ENCODE data around the gene PAQR5.
"Not testable (repeated sequence)": the region's sequence is repeated elsewhere in the genome, so short reads cannot be mapped to it uniquely, and the experiment has no call there.

PAQR5 gene

DNA sequence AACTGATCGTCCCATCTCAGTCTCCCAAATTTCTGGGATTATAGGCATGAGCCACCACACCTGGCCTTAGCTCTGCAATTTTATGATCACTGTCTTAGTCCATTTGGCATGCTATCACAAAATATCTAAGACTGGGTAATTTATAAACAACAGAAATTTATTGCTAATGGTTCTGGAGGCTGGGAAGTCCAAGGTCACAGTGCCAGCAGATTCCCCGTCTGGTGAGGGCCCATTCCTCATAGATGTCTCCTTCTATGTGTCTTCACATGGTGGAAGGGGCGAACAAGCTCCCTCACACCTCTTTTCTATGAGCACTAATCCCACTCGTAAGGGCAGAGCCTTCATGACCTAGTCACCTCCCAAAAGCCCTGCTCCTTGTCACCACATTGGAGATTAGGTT, 60.1 kb downstream of the PAQR5 start:
- no peak for DNase-seq

DNA sequence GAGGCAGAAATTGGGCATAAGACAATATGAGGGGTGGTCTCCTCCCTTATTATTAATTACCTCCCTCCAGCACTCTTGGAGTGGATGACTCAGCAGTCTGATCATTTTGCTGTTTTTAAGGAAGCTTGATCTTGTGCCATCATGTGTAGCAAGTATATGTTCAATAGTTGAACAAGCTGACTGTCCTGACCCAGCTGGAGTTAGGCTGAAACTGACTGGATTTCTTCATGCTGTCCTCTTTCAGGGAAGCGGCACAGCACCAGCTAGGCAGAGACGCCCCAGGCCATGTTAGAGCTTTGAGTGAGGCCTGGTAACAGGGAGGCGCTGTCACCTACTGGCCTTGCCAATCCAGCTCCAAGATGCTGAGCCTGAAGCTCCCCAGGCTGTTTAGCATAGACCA, 61.0 kb downstream of the PAQR5 start:
- DNase-seq, result no peak

DNA sequence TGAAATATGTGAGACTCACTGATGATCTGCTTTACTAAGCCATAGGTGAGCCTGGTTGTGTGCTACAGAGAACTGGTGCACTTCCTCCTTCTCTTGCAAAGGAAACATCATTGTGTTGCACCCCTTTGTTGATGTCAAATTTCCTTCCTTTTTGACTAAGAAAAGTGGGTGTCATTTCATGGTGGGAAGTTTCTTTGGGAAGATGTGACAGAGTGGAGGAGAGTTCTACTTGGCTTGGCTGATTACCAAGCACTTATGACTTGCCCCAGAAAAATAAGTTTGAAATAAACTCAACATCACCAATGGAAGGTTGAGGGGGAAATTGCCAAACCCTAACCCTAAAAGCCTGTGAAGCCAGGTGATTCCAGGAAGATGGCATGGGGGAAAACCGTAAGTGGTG, 61.9 kb downstream of the PAQR5 start:
- DNase-seq, result no peak

DNA sequence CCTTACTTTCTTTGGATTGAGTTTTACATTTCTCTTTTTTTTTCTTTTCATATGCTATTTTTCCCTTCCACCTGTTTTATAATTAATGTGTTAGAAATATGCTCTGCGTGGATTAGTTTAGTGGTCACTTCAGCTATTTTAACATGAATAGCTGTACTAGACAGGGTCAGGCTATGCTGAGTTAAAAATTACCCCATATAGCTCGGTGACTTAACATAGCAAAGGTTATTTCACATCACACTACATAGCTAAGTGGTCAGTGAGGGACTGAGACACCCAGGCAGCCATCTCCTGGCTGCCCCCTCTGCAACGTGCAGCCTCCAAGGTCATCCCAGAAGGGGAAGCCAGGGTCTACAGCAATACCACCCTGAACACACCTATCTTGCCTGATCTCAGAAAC, 68.5 kb downstream of the PAQR5 start:
- no peak for DNase-seq

DNA sequence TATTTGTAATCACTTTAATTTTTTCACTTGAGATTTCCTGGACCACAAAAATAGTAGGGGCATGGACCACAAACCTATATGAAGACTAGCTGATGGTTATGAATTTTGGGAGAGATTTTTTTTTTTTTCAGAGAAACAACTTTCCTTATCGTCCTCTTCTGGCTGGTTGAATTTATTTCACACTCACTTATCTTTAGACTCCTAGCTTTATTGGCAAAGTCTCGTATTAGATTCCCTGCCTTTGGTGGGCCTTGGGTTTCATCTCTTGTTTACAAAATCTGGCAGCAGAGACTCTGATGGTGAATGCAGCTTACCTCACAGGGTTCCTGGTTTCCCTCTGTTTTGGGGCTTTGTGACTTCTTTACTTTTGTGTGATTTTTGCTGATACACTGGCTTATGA, 70.9 kb downstream of the PAQR5 start:
- DNase-seq, result no peak

DNA sequence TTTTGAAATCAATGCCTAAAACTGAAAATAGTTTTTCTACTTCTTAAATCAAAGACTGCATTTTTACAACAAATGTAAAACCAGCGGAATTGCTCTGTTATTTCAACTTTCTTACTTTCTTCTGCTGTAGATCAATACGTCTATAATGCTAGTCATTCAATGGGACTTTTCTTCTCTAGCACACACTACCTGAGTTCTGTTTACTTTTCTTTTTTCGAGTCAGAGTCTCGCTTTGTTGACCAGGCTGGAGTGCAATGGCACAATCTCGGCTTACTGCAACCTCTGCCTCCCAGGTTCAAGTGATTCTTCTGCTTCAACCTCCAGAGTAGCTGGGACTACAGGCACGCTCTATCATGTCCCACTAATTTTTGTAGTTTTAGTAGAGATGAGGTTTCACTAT, 74.7 kb downstream of the PAQR5 start:
- no peak for DNase-seq

DNA sequence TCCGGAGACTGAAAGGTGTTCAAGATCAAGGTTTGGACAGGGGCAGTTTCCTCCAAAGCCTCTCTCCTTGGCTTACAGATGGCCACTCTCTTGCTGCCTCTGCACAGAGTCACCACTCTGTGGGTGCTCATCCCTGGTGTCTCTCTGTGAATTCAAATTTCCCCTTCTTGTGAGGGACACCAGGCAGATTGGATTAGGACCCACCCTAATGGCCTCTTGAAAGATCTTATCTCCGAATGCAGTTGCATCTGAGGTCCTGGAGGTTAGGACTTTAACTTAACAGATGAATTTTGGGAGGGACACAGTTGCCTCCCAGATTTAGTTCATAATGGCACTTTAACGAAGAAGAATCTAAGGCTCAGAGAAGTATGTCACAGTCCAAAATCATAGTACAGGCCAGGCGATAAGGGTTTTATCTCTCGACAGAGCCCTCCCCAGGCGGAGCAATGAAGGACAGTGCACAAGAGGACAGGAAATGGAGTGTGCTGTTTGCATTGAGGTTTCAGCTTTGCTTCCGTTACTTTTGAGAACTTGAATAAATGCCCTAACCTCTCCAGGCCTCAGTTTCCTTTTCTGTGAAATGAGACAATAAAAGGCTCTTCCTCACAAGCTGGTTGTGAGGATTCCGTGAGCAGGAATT, 76.6 kb downstream of the PAQR5 start:
- DNase-seq, result no peak

DNA sequence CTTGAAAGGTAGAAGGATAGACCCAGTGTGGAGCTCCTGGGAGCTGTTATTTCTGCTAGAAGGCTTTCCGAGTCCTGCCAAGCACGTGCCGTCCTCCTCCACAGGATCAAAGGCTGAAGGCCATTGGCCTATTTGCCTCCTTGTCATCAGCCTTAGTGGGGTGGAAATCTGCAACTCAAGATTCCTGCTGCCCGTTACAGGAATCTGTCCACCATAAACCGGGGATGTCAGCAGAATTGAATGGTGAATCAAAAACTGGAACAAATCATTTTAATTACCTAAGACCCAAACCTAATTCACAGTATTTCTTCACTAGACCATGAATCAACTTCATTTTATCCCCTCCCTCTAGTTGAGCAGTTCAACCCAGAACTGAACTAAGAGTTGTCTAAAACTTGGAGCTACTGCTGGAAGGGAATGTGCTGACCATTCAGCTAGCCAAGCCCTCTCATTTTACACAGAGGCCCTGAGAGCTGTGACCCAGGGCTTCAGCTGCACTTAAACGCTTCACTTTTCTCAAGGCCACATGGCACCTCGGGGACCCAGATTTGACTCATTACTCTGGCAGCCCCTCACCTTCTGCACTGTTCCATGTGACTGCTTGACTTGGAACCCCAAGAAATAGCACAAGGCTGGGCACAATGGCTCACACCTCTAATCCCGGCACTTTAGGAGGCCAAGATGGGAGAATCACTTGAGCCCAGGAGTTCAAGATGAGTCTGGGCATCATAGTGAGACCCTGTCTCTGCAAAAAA, 78.7 kb downstream of the PAQR5 start:
- DNase-seq, result no peak

DNA sequence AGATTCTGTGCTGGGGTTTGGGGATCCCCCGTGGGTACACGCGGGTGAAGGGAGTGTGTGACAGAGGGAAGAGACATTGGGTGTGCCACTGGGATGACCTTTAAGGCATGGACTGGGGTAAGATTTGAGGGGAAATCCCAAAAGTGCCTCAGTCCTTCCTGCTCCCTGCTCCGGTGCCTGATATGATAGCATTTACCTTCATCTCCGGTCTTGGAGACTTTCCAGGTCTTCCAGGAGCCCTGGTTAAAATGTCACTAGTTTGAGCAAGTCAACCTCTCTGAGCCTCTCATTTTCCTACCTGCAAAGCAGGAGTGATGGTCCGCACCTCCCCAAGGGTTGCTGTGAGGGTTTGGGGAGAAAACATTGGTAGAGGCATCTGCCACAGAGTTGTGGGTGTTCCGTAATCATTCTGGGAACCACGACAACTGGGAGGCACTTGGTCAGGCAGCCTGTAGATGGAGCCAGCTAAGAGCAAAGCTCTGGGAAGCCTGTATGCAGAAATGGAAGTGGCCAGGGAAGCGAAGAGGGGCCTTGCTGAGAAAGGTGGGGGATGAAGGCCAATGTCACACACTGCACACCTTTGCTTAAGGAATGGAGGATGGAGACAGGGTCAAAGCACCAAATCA, 81.5 kb downstream of the PAQR5 start:
- DNase-seq, result no peak

DNA sequence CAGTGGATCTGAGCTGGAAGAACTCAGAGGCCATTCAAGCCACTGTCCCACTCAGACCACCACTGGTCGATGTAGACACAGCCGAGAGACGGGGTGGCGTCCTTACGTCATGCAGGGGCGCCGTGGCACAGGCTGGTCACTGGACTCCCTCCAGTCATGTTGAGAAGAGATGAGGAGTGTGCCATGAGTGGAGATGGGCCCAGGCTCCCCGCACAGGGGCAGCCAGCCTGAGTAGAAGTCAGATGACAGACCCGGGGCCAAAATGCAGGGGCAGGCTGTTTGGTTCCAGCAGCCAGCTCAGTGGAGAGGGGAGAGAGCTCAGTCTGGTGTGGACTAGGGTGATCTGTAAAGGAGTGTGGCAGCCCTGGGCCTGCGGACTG, 82.0 kb downstream of the PAQR5 start:
- DNase-seq, result no peak

DNA sequence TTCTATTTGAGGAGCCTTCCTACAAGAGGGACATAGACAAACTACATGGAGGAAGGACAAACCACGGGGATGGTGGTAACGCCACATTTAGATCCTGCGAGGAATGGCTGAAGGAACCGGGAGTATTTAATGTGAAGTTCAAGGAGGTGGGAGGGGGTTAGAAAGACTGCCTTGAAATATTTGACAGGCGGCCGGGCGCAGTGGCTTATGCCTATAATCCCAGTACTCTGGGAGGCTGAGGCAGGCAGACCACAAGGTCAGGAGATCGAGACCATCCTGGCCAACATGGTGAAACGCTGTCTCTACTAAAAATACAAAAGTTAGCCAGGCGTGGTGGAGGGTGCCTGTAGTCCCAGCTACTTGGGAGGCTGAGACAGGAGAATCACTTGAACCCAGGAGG, 83.5 kb downstream of the PAQR5 start:
- not testable (repeated sequence) for DNase-seq

DNA sequence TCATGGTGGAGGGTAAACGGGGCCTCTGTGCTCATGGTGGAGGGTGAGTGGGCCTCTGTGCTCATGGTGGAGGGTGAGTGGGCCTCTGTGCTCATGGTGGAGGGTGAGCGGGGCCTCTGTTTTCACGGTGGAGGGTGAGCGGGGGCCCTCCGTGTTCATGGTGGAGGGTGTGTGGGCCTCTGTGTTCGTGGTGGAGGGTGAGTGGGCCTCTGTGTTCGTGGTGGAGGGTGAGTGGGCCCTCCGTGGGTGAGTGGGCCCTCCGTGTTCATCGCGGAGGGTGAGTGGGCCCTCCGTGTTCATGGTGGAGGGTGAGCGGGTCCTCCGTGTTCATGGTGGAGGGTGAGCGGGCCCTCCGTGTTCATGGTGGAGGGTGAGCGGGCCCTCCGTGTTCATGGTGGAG, 85.4 kb downstream of the PAQR5 start:
- DNase-seq, result not testable (repeated sequence)

DNA sequence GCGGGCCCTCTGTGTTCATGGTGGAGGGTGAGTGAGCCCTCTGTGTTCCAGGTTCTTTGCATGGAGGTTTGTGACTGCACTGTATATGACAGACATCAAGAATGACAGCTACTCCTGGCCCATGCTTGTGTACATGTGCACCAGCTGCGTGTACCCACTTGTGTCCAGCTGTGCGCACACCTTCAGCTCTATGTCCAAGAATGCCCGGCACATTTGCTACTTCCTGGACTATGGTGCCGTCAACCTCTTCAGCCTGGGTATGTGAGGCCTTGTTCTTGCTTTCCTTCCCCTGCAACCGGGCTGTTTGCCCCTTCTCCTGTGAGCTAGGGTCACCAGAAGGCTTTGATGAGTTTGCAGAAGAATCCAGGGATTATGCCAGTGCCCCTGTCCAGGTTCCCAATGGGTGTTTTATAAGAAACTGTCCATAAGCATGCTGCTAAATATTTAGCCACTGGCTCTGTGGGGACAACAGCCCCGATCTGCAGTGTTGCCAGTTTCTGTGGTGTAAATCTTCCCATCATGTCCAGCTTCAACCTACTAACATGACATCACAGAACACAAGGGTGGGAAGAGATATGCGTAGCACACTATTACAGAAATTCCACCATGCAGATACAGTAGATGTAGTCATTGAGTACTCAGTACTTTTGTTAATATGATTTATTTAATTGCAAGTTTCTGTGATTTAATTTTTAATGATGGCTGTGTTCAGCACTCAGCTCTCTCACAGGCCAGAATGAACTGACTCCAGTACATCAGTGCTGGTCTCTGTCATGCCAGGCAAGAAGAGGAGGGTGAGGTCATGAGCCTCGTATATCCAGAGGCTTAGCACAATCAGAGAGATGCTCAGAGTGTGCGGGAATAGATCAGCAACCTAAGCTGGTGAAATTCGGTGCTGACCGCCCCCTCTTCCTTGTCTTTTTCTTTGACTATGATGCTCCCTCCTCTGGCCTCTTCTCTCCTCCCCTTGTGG, 86.2 kb downstream of the PAQR5 start:
- no peak for DNase-seq

DNA sequence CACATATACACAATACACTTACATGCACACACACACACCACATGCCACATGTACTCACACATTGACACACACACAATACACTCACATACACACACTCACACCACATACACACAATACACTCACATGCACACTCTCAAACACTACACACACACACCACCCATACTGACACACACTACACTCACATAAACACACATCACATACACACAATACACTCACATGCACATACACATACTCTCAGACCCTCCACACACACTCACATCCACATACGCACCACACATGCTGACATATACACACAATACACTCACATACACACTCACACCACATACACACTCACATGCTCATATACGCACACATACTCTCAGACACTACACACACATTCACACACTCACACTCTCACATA, 87.1 kb downstream of the PAQR5 start:
- DNase-seq, result no peak

DNA sequence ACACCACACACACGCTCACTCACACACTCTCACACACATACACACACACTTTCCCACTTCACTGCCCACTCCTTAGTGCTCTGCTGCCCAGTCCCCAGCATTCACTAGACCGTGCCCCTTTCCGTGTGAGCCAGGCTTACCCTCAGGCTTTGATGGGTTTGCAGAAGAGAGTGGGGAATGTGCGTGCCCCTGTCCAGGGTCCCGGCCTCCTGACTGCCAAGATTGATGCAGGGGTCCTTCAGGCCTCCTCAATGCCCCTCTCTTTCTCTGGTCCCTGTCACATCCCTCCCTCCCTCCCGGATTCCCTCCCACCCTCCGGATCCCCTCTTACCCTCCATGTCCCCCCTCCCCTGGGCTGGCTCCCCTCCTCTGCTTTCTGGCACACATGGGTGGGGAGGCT, 87.6 kb downstream of the PAQR5 start:
- no peak for DNase-seq

DNA sequence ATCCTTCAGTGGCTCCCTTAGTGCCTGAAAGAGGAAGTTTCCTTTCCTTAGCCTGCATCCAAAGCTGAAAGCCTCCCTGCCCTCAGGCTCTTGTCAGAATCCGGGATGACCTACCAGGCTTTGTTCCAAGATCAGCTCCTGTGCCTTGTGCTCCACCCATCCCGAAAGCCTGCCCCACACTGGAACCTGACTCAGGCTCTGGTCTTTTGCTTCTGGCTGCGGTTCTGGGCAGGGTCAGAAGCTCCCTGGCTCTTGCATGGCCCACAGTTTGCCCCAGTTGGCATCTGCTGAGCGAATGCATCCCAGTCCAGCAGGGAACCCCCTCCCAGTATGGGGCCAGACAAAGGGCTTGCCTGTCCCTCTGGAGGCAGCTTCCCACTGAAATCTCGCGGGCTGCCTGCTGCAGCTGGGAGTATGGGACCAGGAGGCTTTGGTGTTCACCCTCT, 89.6 kb downstream of the PAQR5 start:
- DNase-seq, result no peak

DNA sequence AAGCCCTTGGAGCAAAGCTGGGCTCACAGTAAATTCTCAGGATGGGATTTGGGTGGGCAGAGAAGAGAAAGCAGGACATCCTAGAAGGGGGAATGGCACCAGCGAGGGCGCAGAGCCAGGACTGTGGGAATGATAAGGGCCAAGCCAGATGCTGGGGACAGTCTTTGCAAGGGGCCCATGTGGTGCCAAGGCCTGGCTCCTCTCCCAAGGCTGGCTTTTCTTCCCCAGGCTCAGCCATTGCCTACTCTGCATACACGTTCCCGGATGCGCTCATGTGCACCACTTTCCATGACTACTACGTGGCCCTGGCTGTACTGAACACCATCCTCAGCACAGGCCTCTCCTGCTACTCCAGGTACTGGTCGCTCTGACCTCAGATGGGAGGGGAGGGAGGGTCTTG, 90.7 kb downstream of the PAQR5 start:
- DNase-seq, result no peak

DNA sequence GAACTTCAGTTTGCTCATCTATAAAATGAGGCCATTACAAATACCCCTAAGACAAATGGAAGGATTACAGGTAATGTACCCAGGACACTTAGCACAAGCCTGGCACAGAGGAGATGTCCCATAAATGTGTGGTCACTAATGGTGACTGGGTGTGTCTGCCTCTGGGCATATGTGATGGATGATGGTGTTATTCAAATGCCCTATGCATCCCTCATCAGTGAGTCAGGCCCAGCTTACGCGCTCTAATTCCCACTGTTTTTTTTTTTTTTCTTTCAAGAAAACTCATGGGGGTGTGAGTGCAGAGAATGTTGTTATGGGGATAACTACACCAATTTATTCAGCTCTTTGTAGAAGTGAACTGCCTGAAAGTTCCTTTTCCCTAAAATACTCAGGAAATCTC, 91.9 kb downstream of the PAQR5 start:
- no peak for DNase-seq

DNA sequence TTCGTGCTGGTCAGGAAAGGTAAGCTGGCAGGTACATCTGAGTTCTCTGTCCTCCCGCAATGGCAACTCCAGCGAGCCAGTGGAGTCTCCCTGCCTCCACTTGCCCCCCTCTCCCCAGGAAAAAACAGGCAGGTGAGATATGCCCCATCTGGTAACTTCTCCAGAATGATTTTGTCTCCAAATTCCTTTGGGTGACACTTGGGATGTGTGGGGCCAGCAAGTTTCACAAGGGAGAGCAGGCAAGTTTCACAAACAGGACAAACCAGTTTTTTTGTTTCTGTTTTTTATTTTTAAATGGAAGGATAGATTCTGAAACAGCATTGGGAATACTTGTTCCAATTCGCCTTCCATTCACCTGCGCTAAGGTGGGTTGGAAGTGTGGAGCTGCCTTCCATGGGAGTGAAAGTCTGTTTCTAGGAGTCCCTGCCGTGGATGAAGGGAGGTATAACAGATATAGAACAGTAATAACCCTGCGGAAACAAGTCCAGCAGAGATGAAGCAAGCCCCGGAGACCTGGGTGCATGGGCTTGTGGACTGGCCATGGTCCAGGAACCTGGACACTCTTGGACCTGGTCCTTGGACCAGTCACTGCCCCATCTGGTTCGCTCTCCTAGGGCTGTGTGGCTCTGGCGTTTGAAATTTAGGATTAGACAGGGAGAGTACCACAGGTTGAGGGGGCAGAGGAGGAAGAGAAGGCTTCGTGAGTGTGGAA, 92.5 kb downstream of the PAQR5 start:
- DNase-seq, result no peak

DNA sequence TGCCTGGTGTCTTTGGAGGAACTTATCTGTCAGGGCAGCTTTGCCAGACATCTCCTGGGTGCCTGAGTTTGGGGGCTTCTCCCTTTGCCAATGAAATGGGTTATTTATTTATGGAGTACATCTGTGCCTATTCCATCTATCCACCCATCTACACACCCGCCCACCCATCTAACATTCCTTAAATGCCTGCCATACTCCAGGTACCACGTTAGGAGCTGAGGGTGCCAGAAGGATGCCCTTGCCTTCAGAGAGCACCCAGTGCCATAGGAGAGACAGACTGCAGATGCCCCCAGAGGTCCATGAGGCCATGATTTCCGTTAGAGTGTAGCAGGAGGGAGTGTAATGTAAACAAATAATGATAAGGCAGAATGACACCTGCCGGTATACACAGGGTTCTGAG, 93.6 kb downstream of the PAQR5 start:
- no peak for DNase-seq

DNA sequence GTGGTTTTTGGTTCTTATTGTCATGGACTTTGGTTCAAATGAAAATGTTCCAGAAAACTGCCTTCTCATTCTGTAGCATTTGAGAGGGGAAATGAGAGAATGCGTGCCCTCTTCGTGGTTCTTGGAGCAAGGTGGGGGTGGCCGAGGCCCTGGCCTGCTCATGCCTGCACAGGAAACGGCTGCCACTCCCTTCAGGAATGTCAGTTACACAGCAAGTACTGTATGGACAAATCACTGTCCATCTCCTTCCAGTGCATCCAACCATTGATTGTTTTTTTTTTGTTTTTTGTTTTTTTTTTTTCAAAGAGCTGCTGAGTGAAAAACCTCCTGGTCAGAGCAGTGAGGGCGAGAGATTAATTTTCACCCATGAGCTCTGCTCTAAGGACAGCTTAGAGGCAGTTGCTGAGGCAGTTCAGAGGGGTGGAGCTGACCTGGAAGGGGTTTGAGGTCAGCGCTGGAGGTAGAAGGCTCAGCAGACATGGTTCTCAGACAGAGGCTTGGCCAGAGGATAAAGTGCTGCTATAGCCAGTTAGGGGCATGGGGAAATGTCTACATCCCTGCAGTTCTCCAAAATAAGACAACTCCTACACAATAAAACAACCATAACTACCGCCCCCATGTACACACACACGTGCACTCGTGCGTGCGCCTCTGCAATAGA, 95.2 kb downstream of the PAQR5 start:
- no peak for DNase-seq
